OCI-LY1 (cell line): ENCODE measurements around the gene FOXC1.

Experiments
- H2AFZ ChIP-seq: fragments of 200-600 bp; sonication (generic), shearing (Covaris generic); 2 replicates; pipeline ENCODE4 v1.6.0; 2014; ENCODE audit warnings: antibody characterized with exemption, mild to moderate bottlenecking, low read length
- H3F3A ChIP-seq: fragments of 200-600 bp; sonication (generic), shearing (Covaris generic); 2 replicates; pipeline ENCODE4 v1.6.0; 2014; ENCODE audit warnings: mild to moderate bottlenecking, antibody characterized with exemption, low read length, moderate library complexity; ENCODE audit not compliant: insufficient read depth
- H3K27ac ChIP-seq: fragments of 200-600 bp; sonication (generic); 2 replicates; pipeline ENCODE4 v1.5.1; 2014; ENCODE audit warnings: low read length, mixed run types, mild to moderate bottlenecking, low read depth; ENCODE audit not compliant: poor library complexity, severe bottlenecking
- H3K27me3 ChIP-seq: fragments of 200-600 bp; sonication (generic); 2 replicates; pipeline ENCODE4 v1.6.0; 2014; ENCODE audit warnings: antibody characterized with exemption, mild to moderate bottlenecking, low read length, moderate library complexity; ENCODE audit not compliant: insufficient read depth
- H3K36me3 ChIP-seq: fragments of 200-600 bp; sonication (generic); 2 replicates; pipeline ENCODE4 v1.6.1; 2014; ENCODE audit warnings: mild to moderate bottlenecking, antibody characterized with exemption, low read length, moderate library complexity, mixed read lengths; ENCODE audit not compliant: insufficient read depth
- H3K4me1 ChIP-seq: fragments of 200-600 bp; sonication (generic); 2 replicates; pipeline ENCODE4 v1.5.1; 2014; ENCODE audit warnings: mild to moderate bottlenecking, low read length, moderate library complexity; ENCODE audit not compliant: insufficient read depth, severe bottlenecking
- H3K4me2 ChIP-seq: fragments of 200-600 bp; sonication (generic), shearing (Covaris generic); 2 replicates; pipeline ENCODE4 v1.6.1; 2014; ENCODE audit warnings: low read length
- H3K4me3 ChIP-seq: fragments of 200-600 bp; sonication (generic); 2 replicates; pipeline ENCODE4 v1.5.1; 2014; ENCODE audit warnings: low read length, low read depth, mild to moderate bottlenecking, mixed read lengths; ENCODE audit not compliant: poor library complexity, severe bottlenecking
- H3K79me2 ChIP-seq: fragments of 200-600 bp; shearing (Covaris generic); 2 replicates; pipeline ENCODE4 v1.6.1; 2016; ENCODE audit warnings: mixed run types, low read length, mixed read lengths; ENCODE audit not compliant: insufficient read depth
- H3K9ac ChIP-seq: fragments of 200-600 bp; sonication (generic), shearing (Covaris generic); 2 replicates; pipeline ENCODE4 v1.6.1; 2014; ENCODE audit warnings: mild to moderate bottlenecking, low read length, mixed read lengths
- H3K9me2 ChIP-seq: fragments of 200-600 bp; sonication (generic), shearing (Covaris generic); 2 replicates; pipeline ENCODE4 v1.6.1; 2014; ENCODE audit warnings: low read depth, mild to moderate bottlenecking, low read length, mixed read lengths
- H3K9me3 ChIP-seq: fragments of 200-600 bp; shearing (Covaris generic); 2 replicates; pipeline ENCODE4 v1.6.1; 2014; ENCODE audit warnings: low read length, mixed read lengths
- H4K20me1 ChIP-seq: fragments of 200-600 bp; sonication (generic), shearing (Covaris generic); 2 replicates; pipeline ENCODE4 v1.6.0; 2016; ENCODE audit warnings: mild to moderate bottlenecking, low read length; ENCODE audit not compliant: insufficient read depth
- CTCF ChIP-seq: fragments of 200-600 bp; sonication (generic), shearing (Covaris generic); IDR thresholded peaks from 2 replicates; pipeline ENCODE4 v1.5.1; 2017; ENCODE audit warnings: mild to moderate bottlenecking, antibody characterized with exemption, low read length, moderate library complexity, mixed read lengths
- EZH2 ChIP-seq: fragments of 200-600 bp; sonication (generic), shearing (Covaris generic); IDR thresholded peaks from 2 replicates; pipeline ENCODE4 v1.8.0; 2017; ENCODE audit warnings: borderline replicate concordance, mixed run types, mild to moderate bottlenecking, antibody characterized with exemption, low read length, moderate library complexity, mixed read lengths

Gene FOXC1

GRCh38 chr6:1611572-1612298 lies 2.0 kb downstream of the FOXC1 start:
- TF ChIP-seq EZH2 (no peak), CTCF (no peak)
- Histone ChIP-seq H3K27me3 (no peaks in the 10 kb centered on the region), H3K4me2 (peak overlapping the region; percentile 57), H3K79me2 (peaks cover 20% of the 10 kb centered on the region; the same call in 1 of the 2 replicates), H3K9ac (no peak overlapping the region), H3K9me3 (peaks cover 6% of the 10 kb centered on the region), H3K27ac (no peak overlapping the region), H3F3A (peaks cover 4% of the 10 kb centered on the region; the same call in 1 of the 2 replicates), H2AFZ (no peak overlapping the region), H4K20me1 (no peaks in the 10 kb centered on the region), H3K4me3 (peak overlapping the region; percentile 50), H3K36me3 (peaks cover 39% of the 10 kb centered on the region), H3K4me1 (peaks cover 48% of the 10 kb centered on the region), H3K9me2 (no peaks in the 10 kb centered on the region)

GRCh38 chr6:1612299-1612973 lies 2.7 kb downstream of the FOXC1 start:
- H3K4me1 ChIP-seq, result peaks cover 41% of the 10 kb centered on the region
- no peak overlapping the region for H3K27ac ChIP-seq
- H3K9me2 ChIP-seq, result no peaks in the 10 kb centered on the region
- H3K27me3 ChIP-seq, result no peaks in the 10 kb centered on the region
- H3F3A ChIP-seq, result peaks cover 4% of the 10 kb centered on the region; the same call in 1 of the 2 replicates
- no peak for TF ChIP-seq CTCF
- no peak for TF ChIP-seq EZH2
- peaks cover 42% of the 10 kb centered on the region for H3K36me3 ChIP-seq
- H3K4me3 ChIP-seq, result peak overlapping the region; percentile 50
- no peaks in the 10 kb centered on the region for H4K20me1 ChIP-seq
- peaks cover 6% of the 10 kb centered on the region for H3K9me3 ChIP-seq
- H3K4me2 ChIP-seq, result peak overlapping the region; percentile 57
- H3K79me2 ChIP-seq, result peaks cover 20% of the 10 kb centered on the region; the same call in 1 of the 2 replicates
- H2AFZ ChIP-seq, result no peak overlapping the region
- no peak overlapping the region for H3K9ac ChIP-seq

GRCh38 chr6:1612974-1613306 lies 3.2 kb downstream of the FOXC1 start:
- no peaks in the 10 kb centered on the region for H3K27me3 ChIP-seq
- peaks cover 6% of the 10 kb centered on the region for H3K9me3 ChIP-seq
- H3K27ac ChIP-seq, result no peak overlapping the region
- H2AFZ ChIP-seq, result no peak overlapping the region
- H3K79me2 ChIP-seq, result peaks cover 20% of the 10 kb centered on the region; the same call in 1 of the 2 replicates
- TF ChIP-seq CTCF (no peak), EZH2 (no peak)
- peaks cover 36% of the 10 kb centered on the region for H3K4me1 ChIP-seq
- H3K4me2 ChIP-seq, result peak overlapping the region; percentile 57
- peak overlapping the region; percentile 50 for H3K4me3 ChIP-seq
- H3K9me2 ChIP-seq, result no peaks in the 10 kb centered on the region
- no peak overlapping the region for H3K9ac ChIP-seq
- peaks cover 46% of the 10 kb centered on the region for H3K36me3 ChIP-seq
- H4K20me1 ChIP-seq, result no peaks in the 10 kb centered on the region
- peaks cover 4% of the 10 kb centered on the region; the same call in 1 of the 2 replicates for H3F3A ChIP-seq
